Measurements from ENCODE around the gene HDHD3.

- no peak for TF ChIP-seq CTCF (IDR thresholded peaks at IDR 0.05)
- no peak for TF ChIP-seq POLR2A (IDR thresholded peaks at IDR 0.05)
Observed at GRCh38 chr9:113359385-113359784, 17.4 kb downstream of the HDHD3 start.
